Measurements from ENCODE around the gene PDE11A. TPM values are rescaled to one million over a fixed set of nuclear protein-coding genes. Genes with fewer than 3 reads are reported as not detected.

PDE11A gene
- total and polyA plus RNA-seq, 2 experiments from 2014 or later, result 0.08 to 0.73 TPM

- no peak for DNase-seq (ENCODE audit: low spot score)
- Histone ChIP-seq H3K27ac (ENCODE audit: low read depth) (no peak overlapping the region), H3K79me2 (replicated peaks; ENCODE audit: insufficient read depth) (no peaks in the 10 kb centered on the region), H3K4me1 (ENCODE audit: insufficient read depth) (no peaks in the 10 kb centered on the region), H3K9me2 (ENCODE audit: insufficient read depth) (no peaks in the 10 kb centered on the region), H3F3A (replicated peaks; ENCODE audit: low read depth) (no peaks in the 10 kb centered on the region), H3K36me3 (ENCODE audit: insufficient read depth) (no peaks in the 10 kb centered on the region; the same call in 1 of the 2 replicates), H3K4me2 (no peak overlapping the region), H3K27me3 (ENCODE audit: insufficient read depth) (no peaks in the 10 kb centered on the region), H3K4me3 (no peak overlapping the region), H2AFZ (no peak overlapping the region), H4K20me1 (replicated peaks; ENCODE audit: insufficient read depth) (no peaks in the 10 kb centered on the region)
- TF ChIP-seq POLR2AphosphoS5 (IDR thresholded peaks at IDR 0.05; ENCODE audit: low read depth) (no peak), ZNF114 (CRISPR knock-in tag; IDR thresholded peaks at IDR 0.05) (no peak), CTCF (conservative IDR thresholded peaks at IDR 0.05; ENCODE audit: low read depth in 2 of 2) (no peak), STAT1 (IDR thresholded peaks at IDR 0.05; ENCODE audit: unreplicated experiment) (no peak), ZNF331 (CRISPR knock-in tag; IDR thresholded peaks at IDR 0.05; ENCODE audit: low read depth) (no peak), JUNB (IDR thresholded peaks at IDR 0.05; ENCODE audit: unreplicated experiment) (no peak), CREB1 (CRISPR knock-in tag; IDR thresholded peaks at IDR 0.05; ENCODE audit: low read depth) (no peak), ZNF462 (CRISPR knock-in tag; IDR thresholded peaks at IDR 0.05) (no peak), EZH2phosphoT487 (IDR thresholded peaks at IDR 0.05; ENCODE audit: unreplicated experiment) (no peak), NANOG (IDR thresholded peaks at IDR 0.05; ENCODE audit: borderline replicate concordance) (no peak), EZH2 (IDR thresholded peaks at IDR 0.05; ENCODE audit: low read depth, unreplicated experiment) (no peak)
- TF ChIP-seq, protein P1, sequence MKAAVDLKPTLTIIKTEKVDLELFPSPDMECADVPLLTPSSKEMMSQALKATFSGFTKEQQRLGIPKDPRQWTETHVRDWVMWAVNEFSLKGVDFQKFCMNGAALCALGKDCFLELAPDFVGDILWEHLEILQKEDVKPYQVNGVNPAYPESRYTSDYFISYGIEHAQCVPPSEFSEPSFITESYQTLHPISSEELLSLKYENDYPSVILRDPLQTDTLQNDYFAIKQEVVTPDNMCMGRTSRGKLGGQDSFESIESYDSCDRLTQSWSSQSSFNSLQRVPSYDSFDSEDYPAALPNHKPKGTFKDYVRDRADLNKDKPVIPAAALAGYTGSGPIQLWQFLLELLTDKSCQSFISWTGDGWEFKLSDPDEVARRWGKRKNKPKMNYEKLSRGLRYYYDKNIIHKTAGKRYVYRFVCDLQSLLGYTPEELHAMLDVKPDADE (IDR thresholded peaks at IDR 0.05), result no peak
- TF ChIP-seq, protein P2, sequence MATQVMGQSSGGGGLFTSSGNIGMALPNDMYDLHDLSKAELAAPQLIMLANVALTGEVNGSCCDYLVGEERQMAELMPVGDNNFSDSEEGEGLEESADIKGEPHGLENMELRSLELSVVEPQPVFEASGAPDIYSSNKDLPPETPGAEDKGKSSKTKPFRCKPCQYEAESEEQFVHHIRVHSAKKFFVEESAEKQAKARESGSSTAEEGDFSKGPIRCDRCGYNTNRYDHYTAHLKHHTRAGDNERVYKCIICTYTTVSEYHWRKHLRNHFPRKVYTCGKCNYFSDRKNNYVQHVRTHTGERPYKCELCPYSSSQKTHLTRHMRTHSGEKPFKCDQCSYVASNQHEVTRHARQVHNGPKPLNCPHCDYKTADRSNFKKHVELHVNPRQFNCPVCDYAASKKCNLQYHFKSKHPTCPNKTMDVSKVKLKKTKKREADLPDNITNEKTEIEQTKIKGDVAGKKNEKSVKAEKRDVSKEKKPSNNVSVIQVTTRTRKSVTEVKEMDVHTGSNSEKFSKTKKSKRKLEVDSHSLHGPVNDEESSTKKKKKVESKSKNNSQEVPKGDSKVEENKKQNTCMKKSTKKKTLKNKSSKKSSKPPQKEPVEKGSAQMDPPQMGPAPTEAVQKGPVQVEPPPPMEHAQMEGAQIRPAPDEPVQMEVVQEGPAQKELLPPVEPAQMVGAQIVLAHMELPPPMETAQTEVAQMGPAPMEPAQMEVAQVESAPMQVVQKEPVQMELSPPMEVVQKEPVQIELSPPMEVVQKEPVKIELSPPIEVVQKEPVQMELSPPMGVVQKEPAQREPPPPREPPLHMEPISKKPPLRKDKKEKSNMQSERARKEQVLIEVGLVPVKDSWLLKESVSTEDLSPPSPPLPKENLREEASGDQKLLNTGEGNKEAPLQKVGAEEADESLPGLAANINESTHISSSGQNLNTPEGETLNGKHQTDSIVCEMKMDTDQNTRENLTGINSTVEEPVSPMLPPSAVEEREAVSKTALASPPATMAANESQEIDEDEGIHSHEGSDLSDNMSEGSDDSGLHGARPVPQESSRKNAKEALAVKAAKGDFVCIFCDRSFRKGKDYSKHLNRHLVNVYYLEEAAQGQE (IDR thresholded peaks at IDR 0.05; ENCODE audit: unreplicated experiment), result no peak
- peaks cover 10% of the 10 kb centered on the region for H3K9me3 Mint-ChIP-seq
- H3K27ac Mint-ChIP-seq, result no peak overlapping the region
- 0 out of 3 replicates have a peak, but pooled peaks cover 2% of the 10 kb centered on the region for H3K4me1 Mint-ChIP-seq
- H3K27me3 Mint-ChIP-seq (ENCODE audit: insufficient read depth, low read depth, poor library complexity), result no peaks in the 10 kb centered on the region
- ATAC-seq, result no peak
- H3K4me3 Mint-ChIP-seq, result no peak overlapping the region
- H3K36me3 Mint-ChIP-seq (ENCODE audit: low read depth), result peaks cover 10% of the 10 kb centered on the region
Measured at GRCh38 chr2:177783091-177783490, 289.5 kb downstream of the PDE11A start.
